ENCODE data around the gene ZNF618. TPM values are rescaled to one million over a fixed set of nuclear protein-coding genes. Genes with fewer than 3 reads are reported as not detected.

ZNF618 gene
- total RNA-seq, 1 experiment from 2014 or later = 1.8 TPM

DNA sequence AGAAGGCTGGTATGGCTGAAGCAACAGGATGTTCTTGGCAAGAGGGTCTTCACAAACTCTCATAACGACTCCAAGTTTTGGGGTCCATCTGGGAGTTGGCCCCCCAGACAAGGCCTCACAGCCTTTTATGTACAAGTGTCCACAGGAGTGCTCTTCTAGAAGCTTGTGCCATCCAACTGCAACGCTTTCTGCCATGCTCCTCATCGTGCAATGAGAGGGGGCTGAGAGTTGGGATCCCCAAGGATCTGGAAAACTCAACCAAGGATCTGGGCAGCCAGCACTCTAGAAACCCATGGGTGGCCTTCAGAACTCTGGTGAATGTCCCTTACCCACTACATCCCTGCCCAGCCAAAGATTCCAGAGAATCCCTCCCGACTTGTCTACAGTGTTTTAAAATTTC lies 210.5 kb downstream of the ZNF618 start:
- Histone ChIP-seq H3K9me3 (ENCODE audit: control insufficient read depth, insufficient read depth, low read depth, low read length) (no peaks in the 10 kb centered on the region), H3K4me1 (ENCODE audit: control insufficient read depth, insufficient read depth, low read length) (no peaks in the 10 kb centered on the region), H3K27ac (ENCODE audit: low read length) (no peak overlapping the region), H3K4me3 (ENCODE audit: low read depth in 2 of 2, low read length in 2 of 2) (no peak overlapping the region), H3K36me3 (ENCODE audit: control insufficient read depth, insufficient read depth, low read length) (no peaks in the 10 kb centered on the region), H3K27me3 (ENCODE audit: control insufficient read depth, insufficient read depth, low read length) (no peaks in the 10 kb centered on the region)
- TF ChIP-seq TCF7L2 (IDR thresholded peaks at IDR 0.05; ENCODE audit: low read depth, low read length) (no peak), POLR2AphosphoS5 (IDR thresholded peaks at IDR 0.05; ENCODE audit: low read depth, low read length) (no peak), SIN3A (IDR thresholded peaks at IDR 0.05; ENCODE audit: borderline replicate concordance, insufficient read depth, low read depth, low read length) (no peak), REST (IDR thresholded peaks at IDR 0.05; ENCODE audit: insufficient read depth in 1 of 2, low read depth in 2 of 2, low read length in 1 of 2) (no peak)
- TF ChIP-seq, protein P1, sequence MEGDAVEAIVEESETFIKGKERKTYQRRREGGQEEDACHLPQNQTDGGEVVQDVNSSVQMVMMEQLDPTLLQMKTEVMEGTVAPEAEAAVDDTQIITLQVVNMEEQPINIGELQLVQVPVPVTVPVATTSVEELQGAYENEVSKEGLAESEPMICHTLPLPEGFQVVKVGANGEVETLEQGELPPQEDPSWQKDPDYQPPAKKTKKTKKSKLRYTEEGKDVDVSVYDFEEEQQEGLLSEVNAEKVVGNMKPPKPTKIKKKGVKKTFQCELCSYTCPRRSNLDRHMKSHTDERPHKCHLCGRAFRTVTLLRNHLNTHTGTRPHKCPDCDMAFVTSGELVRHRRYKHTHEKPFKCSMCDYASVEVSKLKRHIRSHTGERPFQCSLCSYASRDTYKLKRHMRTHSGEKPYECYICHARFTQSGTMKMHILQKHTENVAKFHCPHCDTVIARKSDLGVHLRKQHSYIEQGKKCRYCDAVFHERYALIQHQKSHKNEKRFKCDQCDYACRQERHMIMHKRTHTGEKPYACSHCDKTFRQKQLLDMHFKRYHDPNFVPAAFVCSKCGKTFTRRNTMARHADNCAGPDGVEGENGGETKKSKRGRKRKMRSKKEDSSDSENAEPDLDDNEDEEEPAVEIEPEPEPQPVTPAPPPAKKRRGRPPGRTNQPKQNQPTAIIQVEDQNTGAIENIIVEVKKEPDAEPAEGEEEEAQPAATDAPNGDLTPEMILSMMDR (IDR thresholded peaks at IDR 0.05) = no peak
- CTCF ChIA-PET = no interaction called here
- DNase-seq (ENCODE audit: low read depth, low spot score) (no peak), ATAC-seq (no peak)
- in situ Hi-C loops (cut with HindIII; ENCODE audit: low pct_unique_long_range_greater_than_20kb, low sequenced_read_pairs) (no loop called here), intact Hi-C loops (cut with micrococcal nuclease; ENCODE audit: unreplicated experiment) (no loop called here)
- BruUV-seq (replicated peaks) = no TSS peak
- POLR2A ChIA-PET = no interaction called here

DNA sequence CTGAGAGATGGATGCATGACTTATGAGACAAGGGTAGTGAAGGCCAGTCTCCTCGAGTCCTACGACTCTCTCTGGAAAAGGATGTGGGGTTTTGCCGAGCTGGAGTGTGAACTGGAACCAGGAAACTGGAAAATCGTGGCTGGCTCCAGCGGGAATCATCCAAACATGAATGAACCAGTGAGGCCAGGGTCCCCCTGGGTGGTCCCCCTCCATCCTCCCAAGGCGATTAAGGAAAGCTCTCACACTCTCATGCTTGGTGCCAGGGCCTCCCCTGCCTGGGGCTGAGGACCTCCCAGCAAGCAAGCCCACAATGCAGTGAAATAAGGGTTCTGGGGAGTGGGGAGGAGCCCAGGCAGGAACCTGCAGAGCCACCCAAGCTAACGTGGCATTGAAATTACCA lies 211.6 kb downstream of the ZNF618 start:
- BruUV-seq (replicated peaks) = no TSS peak
- POLR2A ChIA-PET = no interaction called here
- in situ Hi-C loops (cut with HindIII; ENCODE audit: low pct_unique_long_range_greater_than_20kb, low sequenced_read_pairs) = no loop called here
- H3K27me3 ChIP-seq (ENCODE audit: control insufficient read depth, insufficient read depth, low read length) = no peaks in the 10 kb centered on the region
- intact Hi-C loops (cut with micrococcal nuclease; ENCODE audit: unreplicated experiment) = no loop called here
- no peaks in the 10 kb centered on the region for H3K36me3 ChIP-seq (ENCODE audit: control insufficient read depth, insufficient read depth, low read length)
- H3K27ac ChIP-seq (ENCODE audit: low read length) = no peak overlapping the region
- no peaks in the 10 kb centered on the region for H3K4me1 ChIP-seq (ENCODE audit: control insufficient read depth, insufficient read depth, low read length)
- ATAC-seq = no peak
- H3K4me3 ChIP-seq (ENCODE audit: low read depth in 2 of 2, low read length in 2 of 2) = no peak overlapping the region
- CTCF ChIA-PET = no interaction called here
- TF ChIP-seq, protein P1 (IDR thresholded peaks at IDR 0.05) = no peak
- TF ChIP-seq TCF7L2 (IDR thresholded peaks at IDR 0.05; ENCODE audit: low read depth, low read length) (no peak), REST (IDR thresholded peaks at IDR 0.05; ENCODE audit: insufficient read depth in 1 of 2, low read depth in 2 of 2, low read length in 1 of 2) (no peak), POLR2AphosphoS5 (IDR thresholded peaks at IDR 0.05; ENCODE audit: low read depth, low read length) (no peak)
- no peak for DNase-seq (ENCODE audit: low read depth, low spot score)
- H3K9me3 ChIP-seq (ENCODE audit: control insufficient read depth, insufficient read depth, low read depth, low read length) = no peaks in the 10 kb centered on the region

All from Panc1 (cell line).